Progenitor cell of endocrine pancreas (in vitro differentiated cells): ENCODE data around the gene PSMB8. TPM values are rescaled to one million over a fixed set of nuclear protein-coding genes. Genes with fewer than 3 reads are reported as not detected.

Experiments used
- DNase-seq: peaks from one replicate; pipeline ENCODE4 v3.0.0; 2021; ENCODE audit warnings: low spot score; ENCODE audit not compliant: unreplicated experiment
- H3K27ac Mint-ChIP-seq: 2 replicates; pipeline ENCODE4 v1.8.0; 2021; ENCODE audit warnings: mild to moderate bottlenecking, moderate library complexity, mixed read lengths
- H3K27me3 Mint-ChIP-seq: 2 replicates; pipeline ENCODE4 v1.8.0; 2021; ENCODE audit warnings: mixed read lengths
- H3K36me3 Mint-ChIP-seq: 2 replicates; pipeline ENCODE4 v1.8.0; 2022; ENCODE audit warnings: mixed read lengths; ENCODE audit not compliant: insufficient read depth
- H3K4me1 Mint-ChIP-seq: 2 replicates; pipeline ENCODE4 v1.8.0; 2021; ENCODE audit warnings: low read depth, mixed read lengths
- H3K4me3 Mint-ChIP-seq: 2 replicates; pipeline ENCODE4 v1.8.0; 2021; ENCODE audit warnings: low read depth, mild to moderate bottlenecking, moderate library complexity, mixed read lengths
- H3K9me3 Mint-ChIP-seq: 2 replicates; pipeline ENCODE4 v1.8.0; 2021; ENCODE audit warnings: low read depth, mixed read lengths
- CTCF ChIP-seq: fragments of 200-600 bp; sonication (generic); IDR thresholded peaks from one replicate; pipeline ENCODE4 v1.5.0; 2021; ENCODE audit warnings: antibody characterized with exemption, mild to moderate bottlenecking; ENCODE audit not compliant: unreplicated experiment
- long read RNA-seq: library from polyadenylated mRNA; unstranded; transcript quantifications from one replicate; pipeline ENCODE4 v2.0.0, GENCODE V29; 2020
- total RNA-seq: library from RNA; stranded (reverse); gene quantifications from 2 replicates; pipeline ENCODE4 v1.2.1, GENCODE V29; 2021

Gene PSMB8
- total RNA-seq, result 0.29 TPM in 1 of 2 replicates, not detected in the other
- long read RNA-seq, result 0 reads

GRCh38 chr6:32843979-32844838 lies at the start of gene PSMB8:
Gene PSMB8 (minus strand): TSS chr6:32844047. CDS start chr6:32843996, 51 bp downstream.
- Mint-ChIP-seq H3K4me1 (peaks cover 8% of the 10 kb centered on the region), H3K27ac (peak within 1 kb of the TSS; percentile 73), H3K36me3 (no peaks in the 10 kb centered on the region), H3K9me3 (no peaks in the 10 kb centered on the region), H3K27me3 (peaks cover 91% of the 10 kb centered on the region), H3K4me3 (peak within 1 kb of the TSS; percentile 79)
- no peak for TF ChIP-seq CTCF
- peak; percentile 87 for DNase-seq

DNA sequence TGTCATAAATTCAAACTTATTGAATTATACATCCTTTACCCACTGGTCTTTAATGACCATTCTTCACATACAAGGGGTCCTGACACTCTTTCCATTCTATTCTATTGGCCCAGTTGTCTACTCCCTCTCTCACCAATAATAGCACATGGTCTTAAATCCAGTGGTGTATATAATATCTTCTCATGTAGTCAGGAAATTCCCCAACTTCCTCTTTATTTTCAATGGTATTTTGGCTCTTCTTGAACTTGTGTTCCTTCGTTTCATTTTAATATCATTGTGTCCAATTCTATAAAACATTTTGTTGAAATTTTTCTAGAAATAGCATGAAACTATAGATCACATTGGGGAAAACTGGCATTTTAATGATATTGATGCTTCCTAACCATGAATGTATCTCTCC lies 47.0 kb upstream of the PSMB8 start:
- TF ChIP-seq CTCF, result no peak
- no peak overlapping the region for H3K27ac Mint-ChIP-seq
- peaks cover 10% of the 10 kb centered on the region for H3K4me1 Mint-ChIP-seq

GRCh38 chr6:32889533-32889932 lies 45.7 kb upstream of the PSMB8 start:
- Mint-ChIP-seq H3K4me3 (no peak overlapping the region), H3K36me3 (no peaks in the 10 kb centered on the region), H3K9me3 (no peaks in the 10 kb centered on the region), H3K27ac (no peak overlapping the region), H3K27me3 (peaks cover 44% of the 10 kb centered on the region), H3K4me1 (no peaks in the 10 kb centered on the region)
- DNase-seq, result no peak
- no peak for TF ChIP-seq CTCF

More for the DNA sequence above, 47.0 kb upstream of the PSMB8 start:
- H3K9me3 Mint-ChIP-seq, result no peaks in the 10 kb centered on the region
- no peak for DNase-seq
- peaks cover 37% of the 10 kb centered on the region for H3K27me3 Mint-ChIP-seq
- no peak overlapping the region for H3K4me3 Mint-ChIP-seq
- no peaks in the 10 kb centered on the region for H3K36me3 Mint-ChIP-seq

DNA sequence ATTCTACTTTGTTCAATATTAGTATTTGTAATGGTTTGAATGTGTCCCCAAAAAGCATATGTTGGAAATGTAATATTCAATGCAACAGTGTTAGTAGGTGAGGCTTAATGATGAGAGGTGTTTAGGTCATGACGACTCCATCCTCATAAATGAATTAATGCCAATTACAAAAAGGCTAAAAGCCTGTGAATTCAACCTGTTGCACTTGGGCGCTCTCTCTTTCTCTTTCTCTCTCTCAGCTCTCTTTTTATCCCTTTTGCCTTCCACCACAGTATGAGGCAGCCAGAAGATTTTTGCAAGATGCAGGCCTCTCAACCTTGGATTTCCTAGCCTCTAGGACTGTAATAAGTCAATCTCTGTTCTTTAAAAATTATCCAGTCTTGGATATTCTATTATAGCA lies 44.7 kb upstream of the PSMB8 start:
- Mint-ChIP-seq H3K4me1 (no peaks in the 10 kb centered on the region), H3K27me3 (peaks cover 53% of the 10 kb centered on the region), H3K9me3 (no peaks in the 10 kb centered on the region), H3K4me3 (no peak overlapping the region), H3K27ac (no peak overlapping the region), H3K36me3 (no peaks in the 10 kb centered on the region)
- no peak for DNase-seq
- TF ChIP-seq CTCF, result no peak

GRCh38 chr6:32887616-32888015 lies 43.8 kb upstream of the PSMB8 start:
- Mint-ChIP-seq H3K36me3 (no peaks in the 10 kb centered on the region), H3K27ac (no peak overlapping the region), H3K4me1 (no peaks in the 10 kb centered on the region), H3K27me3 (peaks cover 61% of the 10 kb centered on the region), H3K4me3 (no peak overlapping the region), H3K9me3 (no peaks in the 10 kb centered on the region)
- TF ChIP-seq CTCF, result no peak
- no peak for DNase-seq
